CD1c-positive myeloid dendritic cell (primary cell): Measurements from ENCODE around the gene FGF22.
A peak's percentile ranks its signal among the peaks of the same experiment; 100 is the strongest.

Experiments used
- DNase-seq: peaks from one replicate; pipeline ENCODE4 v3.0.0-alpha.2; 2016; ENCODE audit errors: extremely low spot score

Gene FGF22

GRCh38 chr19:679418-680286 is 40.0 kb downstream of the FGF22 start:
- peak; percentile 74 for DNase-seq

- peak; percentile 99 for DNase-seq
Measured at GRCh38 chr19:680287-681028, 40.8 kb downstream of the FGF22 start.

- DNase-seq: peak; percentile 78
Measured at GRCh38 chr19:681029-682019, 41.6 kb downstream of the FGF22 start.

GRCh38 chr19:682678-683320 is 43.1 kb downstream of the FGF22 start:
- no peak for DNase-seq

DNA sequence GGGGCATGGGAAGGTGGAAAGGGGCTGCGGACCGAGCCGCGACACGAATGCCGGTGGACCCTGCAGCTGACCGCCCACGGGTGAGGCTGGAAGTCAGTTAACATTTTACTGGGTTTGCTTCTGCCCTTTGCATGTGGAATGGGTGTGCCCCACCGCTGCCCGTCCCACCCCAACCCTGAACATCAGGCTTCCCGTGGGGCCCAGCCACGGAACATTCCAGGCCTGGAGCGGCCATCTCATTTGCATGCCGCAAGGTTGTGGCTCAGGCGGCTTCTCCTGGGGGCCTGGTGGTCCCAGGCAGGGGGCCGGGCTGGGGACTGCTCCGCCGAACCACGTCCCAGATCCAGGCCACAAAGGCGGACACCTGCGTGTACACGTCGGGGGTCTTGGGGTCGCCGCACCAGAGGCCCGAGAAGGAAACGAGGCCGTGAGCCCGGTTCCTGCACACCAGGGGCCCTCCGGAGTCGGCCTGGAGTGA is 45.8 kb downstream of the FGF22 start:
- no peak for DNase-seq

DNA sequence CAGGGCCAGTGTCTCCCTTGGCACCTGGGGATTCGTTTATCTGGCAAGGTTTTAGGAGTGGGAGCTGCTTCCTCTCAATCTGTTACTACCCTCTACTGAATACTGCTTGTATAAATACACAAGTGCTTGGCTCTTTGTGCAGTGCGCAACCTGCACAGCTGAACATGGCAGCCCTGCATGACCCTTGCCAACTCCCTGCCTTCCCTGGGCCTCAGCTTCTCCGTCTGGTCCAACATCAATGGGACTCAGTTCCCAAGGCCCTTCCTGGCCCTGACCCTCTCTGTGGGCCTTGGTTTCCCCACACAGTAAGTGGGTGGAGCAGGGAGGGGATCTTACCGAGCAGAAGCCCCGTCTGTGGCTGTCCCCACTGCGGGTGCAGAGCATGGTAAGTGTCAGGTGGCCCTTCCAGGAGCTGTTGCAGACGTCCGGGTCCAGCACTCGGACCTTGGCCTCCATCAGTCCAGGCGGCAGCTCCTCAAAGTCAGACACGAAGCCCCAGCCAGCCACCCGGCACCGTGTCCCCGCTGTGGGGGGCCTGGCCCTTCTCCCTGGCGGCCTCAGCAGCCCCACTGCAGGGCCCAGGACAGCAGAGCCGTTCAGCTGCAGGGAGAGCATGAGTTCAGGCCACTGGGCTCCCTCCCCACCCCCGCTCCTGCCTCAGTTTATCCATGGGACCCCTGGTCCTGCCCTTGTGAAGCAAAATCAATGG is 47.1 kb downstream of the FGF22 start:
- no peak for DNase-seq

DNA sequence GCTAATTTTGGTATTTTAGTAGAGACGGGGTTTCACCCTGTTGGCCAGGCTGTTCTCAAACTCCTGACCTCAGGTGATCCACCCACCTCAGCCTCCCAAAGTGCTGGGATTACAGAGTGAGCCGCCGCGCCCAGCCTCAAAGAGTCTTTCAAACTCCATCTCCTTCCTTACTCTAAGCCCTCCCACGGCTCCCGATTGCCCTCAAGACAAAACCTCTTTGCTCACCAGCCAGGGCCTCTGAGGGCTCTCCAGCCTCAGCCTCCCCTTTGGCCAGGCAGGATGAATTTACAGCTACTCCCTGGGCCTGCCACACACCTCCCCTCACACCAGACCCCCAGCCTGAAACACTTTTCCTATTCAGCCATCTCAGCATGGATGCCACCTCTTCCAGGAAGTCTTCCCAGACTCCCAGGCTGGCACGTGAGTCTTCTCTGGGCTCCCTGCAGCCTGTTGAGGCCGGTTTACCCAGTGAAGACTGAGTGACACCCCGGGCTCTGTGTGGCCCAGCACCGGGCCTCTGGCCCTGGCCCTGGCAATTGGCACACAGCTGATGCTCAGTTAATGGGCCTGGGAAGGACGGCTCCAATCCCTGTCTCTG is 48.0 kb downstream of the FGF22 start:
- no peak for DNase-seq

DNA sequence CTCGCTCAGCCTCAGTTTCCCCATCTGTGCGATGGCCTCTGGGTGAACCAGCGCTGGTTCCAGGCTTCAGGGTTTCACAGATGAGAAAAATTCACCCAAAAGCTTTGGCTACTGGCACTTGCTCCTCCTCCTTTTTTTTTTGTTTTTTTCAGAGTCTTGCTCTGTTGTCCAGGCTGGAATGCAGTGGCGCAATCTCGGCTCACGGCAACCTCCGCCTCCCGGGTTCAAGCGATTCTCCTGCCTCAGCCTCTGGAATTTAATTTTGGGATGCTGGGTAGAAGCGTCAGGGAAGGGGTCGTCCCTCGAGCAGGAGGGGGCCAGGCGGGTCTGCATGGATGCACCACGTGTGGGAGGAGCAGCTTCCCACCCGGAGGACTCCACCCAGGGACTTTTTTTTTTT is 48.5 kb downstream of the FGF22 start:
- DNase-seq: no peak

- no peak for DNase-seq
Measured at GRCh38 chr19:688992-689391, 49.3 kb downstream of the FGF22 start.

DNA sequence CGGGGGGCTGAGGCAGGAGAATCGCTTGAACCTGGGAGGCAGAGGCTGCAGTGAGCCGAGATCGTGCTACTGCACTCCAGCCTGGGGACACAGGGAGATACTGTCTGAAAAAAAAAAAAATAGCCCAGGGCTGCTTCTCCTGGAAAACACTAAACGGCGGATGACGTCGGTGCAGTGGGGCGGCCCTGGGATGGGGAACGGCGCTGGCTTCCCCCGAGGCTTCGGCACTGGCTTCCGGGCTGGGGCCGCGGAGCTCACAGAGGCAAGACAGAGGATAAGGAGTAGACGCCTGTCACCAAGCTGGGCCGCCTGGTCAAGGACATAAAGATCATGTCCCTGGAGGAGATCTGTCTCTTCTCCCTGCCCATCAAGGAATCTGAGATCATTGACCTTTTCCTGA is 50.5 kb downstream of the FGF22 start:
- no peak for DNase-seq
